NCI-H1092 treated with DMSO at 0.1 percent for 48 hours (cell line): ENCODE results near the gene DDIAS.
"Not testable (repeated sequence)": the region's sequence is repeated elsewhere in the genome, so short reads cannot be mapped to it uniquely, and the experiment has no call there.

Source experiments
- DNase-seq: peaks from one replicate; lab custom pipeline; 2025; lab: John Stamatoyannopoulos, UW

DDIAS gene

GRCh38 chr11:82927264-82927880 lies 25.8 kb downstream of the DDIAS start:
- DNase-seq = peak; percentile 49

GRCh38 chr11:82929121-82929520 lies 27.6 kb downstream of the DDIAS start:
- DNase-seq = no peak

- DNase-seq = no peak
Observed at GRCh38 chr11:82930229-82930628, 28.7 kb downstream of the DDIAS start.

- no peak for DNase-seq
Observed at GRCh38 chr11:82930734-82931133, 29.2 kb downstream of the DDIAS start.

- no peak for DNase-seq
Observed at GRCh38 chr11:82932564-82932963, 31.0 kb downstream of the DDIAS start.

GRCh38 chr11:82936261-82936660 lies 34.7 kb downstream of the DDIAS start:
- no peak for DNase-seq

GRCh38 chr11:82937554-82937953 lies 36.0 kb downstream of the DDIAS start:
- DNase-seq = no peak

GRCh38 chr11:82939456-82939855 lies 37.9 kb downstream of the DDIAS start:
- DNase-seq = no peak

GRCh38 chr11:82942376-82942775 lies 40.8 kb downstream of the DDIAS start:
- no peak for DNase-seq

GRCh38 chr11:82943430-82943829 lies 41.9 kb downstream of the DDIAS start:
- not testable (repeated sequence) for DNase-seq

- no peak for DNase-seq
Observed at GRCh38 chr11:82944198-82944597, 42.7 kb downstream of the DDIAS start.

GRCh38 chr11:82945041-82945440 lies 43.5 kb downstream of the DDIAS start:
- DNase-seq = not testable (repeated sequence)

GRCh38 chr11:82945682-82946081 lies 44.1 kb downstream of the DDIAS start:
- no peak for DNase-seq

GRCh38 chr11:82949352-82949751 lies 47.8 kb downstream of the DDIAS start:
- DNase-seq = no peak

GRCh38 chr11:82950502-82950901 lies 49.0 kb downstream of the DDIAS start:
- DNase-seq = not testable (repeated sequence)

- DNase-seq = not testable (repeated sequence)
Observed at GRCh38 chr11:82955736-82956453, 54.4 kb downstream of the DDIAS start.

GRCh38 chr11:82959987-82960778 lies 58.6 kb downstream of the DDIAS start:
- DNase-seq = no peak

- peak; percentile 37 for DNase-seq
Observed at GRCh38 chr11:82960779-82961143, 59.2 kb downstream of the DDIAS start.

GRCh38 chr11:82962021-82962420 lies 60.5 kb downstream of the DDIAS start:
- not testable (repeated sequence) for DNase-seq

GRCh38 chr11:82967381-82967780 lies 65.8 kb downstream of the DDIAS start:
- no peak for DNase-seq

- DNase-seq = no peak
Observed at GRCh38 chr11:82969811-82970210, 68.3 kb downstream of the DDIAS start.

GRCh38 chr11:82970507-82971083 lies 69.1 kb downstream of the DDIAS start:
- not testable (repeated sequence) for DNase-seq
